ENCODE results near the gene KCNH5.

Gene KCNH5

GRCh38 chr14:62914873-62915272, 130.4 kb downstream of the KCNH5 start:
- intact Hi-C loops (cut with DNase I; ENCODE audit: low total_unique reads) = no loop called here
- no peak for TF ChIP-seq CTCF (IDR thresholded peaks at IDR 0.05)
- H3K27ac ChIP-seq = no peak overlapping the region
- H3K27me3 ChIP-seq = no peaks in the 10 kb centered on the region
- DNase-seq = no peak
- no peaks in the 10 kb centered on the region for H3K36me3 ChIP-seq
- H3K9me3 ChIP-seq = no peaks in the 10 kb centered on the region
- no peak overlapping the region for H3K4me3 ChIP-seq
- H3K4me1 ChIP-seq = no peaks in the 10 kb centered on the region

GRCh38 chr14:62914025-62914424, 131.2 kb downstream of the KCNH5 start:
- intact Hi-C loops (cut with DNase I; ENCODE audit: low total_unique reads) = no loop called here
- TF ChIP-seq CTCF (IDR thresholded peaks at IDR 0.05) = no peak
- no peaks in the 10 kb centered on the region for H3K27me3 ChIP-seq
- no peaks in the 10 kb centered on the region for H3K9me3 ChIP-seq
- no peak for DNase-seq
- no peak overlapping the region for H3K4me3 ChIP-seq
- H3K4me1 ChIP-seq = no peaks in the 10 kb centered on the region
- no peaks in the 10 kb centered on the region for H3K36me3 ChIP-seq
- H3K27ac ChIP-seq = no peak overlapping the region

- Histone ChIP-seq H3K27me3 (no peaks in the 10 kb centered on the region), H3K4me1 (no peaks in the 10 kb centered on the region), H3K27ac (no peak overlapping the region), H3K36me3 (no peaks in the 10 kb centered on the region), H3K4me3 (no peak overlapping the region), H3K9me3 (no peaks in the 10 kb centered on the region)
- no peak for TF ChIP-seq CTCF (IDR thresholded peaks at IDR 0.05)
- intact Hi-C loops (cut with DNase I; ENCODE audit: low total_unique reads) = no loop called here
- no peak for DNase-seq
Observed at GRCh38 chr14:62908506-62908905, 136.8 kb downstream of the KCNH5 start.

- no peak for TF ChIP-seq CTCF (IDR thresholded peaks at IDR 0.05)
- Histone ChIP-seq H3K4me1 (no peaks in the 10 kb centered on the region), H3K4me3 (no peak overlapping the region), H3K36me3 (no peaks in the 10 kb centered on the region), H3K9me3 (peaks cover 0 to 3% (median 0%) of the 10 kb centered on the region in 3 donors), H3K27me3 (no peaks in the 10 kb centered on the region), H3K27ac (no peak overlapping the region)
- intact Hi-C loops (cut with DNase I; ENCODE audit: low total_unique reads) = no loop called here
- no peak for DNase-seq
Observed at GRCh38 chr14:62905566-62905965, 139.7 kb downstream of the KCNH5 start.

GRCh38 chr14:62897771-62898170, 147.5 kb downstream of the KCNH5 start:
- intact Hi-C loops (cut with DNase I; ENCODE audit: low total_unique reads) = no loop called here
- Histone ChIP-seq H3K4me1 (no peaks in the 10 kb centered on the region), H3K27ac (no peak overlapping the region), H3K27me3 (no peaks in the 10 kb centered on the region), H3K4me3 (no peak overlapping the region), H3K9me3 (peaks cover 0 to 3% (median 0%) of the 10 kb centered on the region in 3 donors), H3K36me3 (no peaks in the 10 kb centered on the region)
- DNase-seq = no peak
- no peak for TF ChIP-seq CTCF (IDR thresholded peaks at IDR 0.05)

- no peaks in the 10 kb centered on the region for H3K27me3 ChIP-seq
- H3K4me3 ChIP-seq = no peak overlapping the region
- DNase-seq = no peak
- no peaks in the 10 kb centered on the region for H3K4me1 ChIP-seq
- intact Hi-C loops (cut with DNase I; ENCODE audit: low total_unique reads) = no loop called here
- TF ChIP-seq CTCF (IDR thresholded peaks at IDR 0.05) = no peak
- H3K27ac ChIP-seq = no peak overlapping the region
- peaks cover 0 to 3% (median 0%) of the 10 kb centered on the region in 3 donors for H3K9me3 ChIP-seq
- H3K36me3 ChIP-seq = no peaks in the 10 kb centered on the region
Observed at GRCh38 chr14:62896932-62897456, 148.3 kb downstream of the KCNH5 start.

Data from tibial artery (tissue), 4 donors.